NT2/D1 (cell line): ENCODE measurements around the gene MALAT1.

Experiments
- SUZ12 ChIP-seq: IDR thresholded peaks from 2 replicates; pipeline ENCODE4 v1.6.1; 2011; ENCODE audit not compliant: insufficient read length, insufficient read depth; ENCODE audit errors: extremely low read depth
- YY1 ChIP-seq: IDR thresholded peaks from 2 replicates; pipeline ENCODE4 v1.6.1; 2011; ENCODE audit not compliant: insufficient read length, insufficient read depth
- ZNF274 ChIP-seq: IDR thresholded peaks from 2 replicates; pipeline ENCODE4 v1.6.1; 2011; ENCODE audit warnings: mild to moderate bottlenecking, low read depth, low read length

DNA sequence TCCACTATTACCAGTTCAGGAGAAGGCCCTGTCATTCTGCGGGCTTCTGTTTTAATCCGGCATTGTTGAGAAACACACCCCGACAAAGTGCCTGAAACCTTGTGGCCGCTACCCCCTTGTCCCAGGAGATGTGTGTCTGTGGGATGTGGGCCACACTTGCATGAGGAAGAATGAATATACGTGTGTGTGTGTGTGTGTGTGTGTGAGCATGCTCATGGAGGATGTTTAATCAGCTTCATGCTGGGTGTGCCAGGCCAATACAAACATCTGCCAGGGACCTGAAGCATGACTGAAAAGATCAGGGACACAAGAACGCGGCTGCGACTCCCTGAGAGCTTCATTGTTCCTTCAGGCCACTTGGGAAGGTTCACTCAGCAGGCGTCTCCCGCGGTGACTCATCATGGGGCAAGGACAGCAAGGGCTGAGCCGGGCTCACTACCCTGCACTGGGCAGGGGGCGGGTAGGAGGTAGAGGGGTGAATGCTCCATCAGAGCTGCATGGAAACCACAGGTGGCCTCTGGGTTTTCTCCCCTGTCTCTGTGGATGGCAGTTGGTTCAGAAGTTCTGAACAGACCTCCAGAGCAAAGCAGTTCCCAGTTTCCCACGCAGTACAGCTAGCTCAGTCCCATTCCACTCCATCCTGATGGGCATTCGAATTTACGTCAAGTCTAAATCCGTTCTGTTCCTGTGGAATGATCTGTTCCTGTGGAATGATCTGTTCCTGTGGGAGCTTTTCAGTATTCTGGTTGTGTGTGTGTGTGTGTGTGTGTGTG is 7.0 kb upstream of the MALAT1 start:
- TF ChIP-seq SUZ12 = no peak
- TF ChIP-seq YY1 = no peak
- no peak for TF ChIP-seq ZNF274
